HEK293T (cell line): ENCODE data around the gene DIDO1.

Source experiments
- ARNT ChIP-seq: fragments of 450-650 bp; IDR thresholded peaks from 2 replicates; pipeline ENCODE4 v1.6.1; 2017; ENCODE audit warnings: mild to moderate bottlenecking
- BHLHE40 ChIP-seq: fragments of 450-650 bp; IDR thresholded peaks from 2 replicates; pipeline ENCODE4 v1.6.1; 2016; ENCODE audit warnings: mild to moderate bottlenecking, moderate library complexity, borderline replicate concordance
- CTBP1 ChIP-seq: fragments of 450-650 bp; IDR thresholded peaks from 2 replicates; pipeline ENCODE4 v1.6.1; 2016; ENCODE audit warnings: borderline replicate concordance
- ELF4 ChIP-seq: fragments of 450-650 bp; IDR thresholded peaks from 2 replicates; pipeline ENCODE4 v1.6.1; 2017; ENCODE audit warnings: antibody characterized with exemption
- FOXA1 ChIP-seq: fragments of 450-650 bp; IDR thresholded peaks from 2 replicates; pipeline ENCODE4 v1.6.1; 2016; ENCODE audit warnings: mild to moderate bottlenecking
- FOXK2 ChIP-seq: fragments of 450-650 bp; IDR thresholded peaks from 2 replicates; pipeline ENCODE4 v1.6.1; 2016; ENCODE audit warnings: mild to moderate bottlenecking
- FOXM1 ChIP-seq: fragments of 450-650 bp; IDR thresholded peaks from 2 replicates; pipeline ENCODE4 v1.6.1; 2017; ENCODE audit warnings: mild to moderate bottlenecking, borderline replicate concordance
- HDGF ChIP-seq: fragments of 450-650 bp; IDR thresholded peaks from 2 replicates; pipeline ENCODE4 v1.6.1; 2017; ENCODE audit warnings: antibody characterized with exemption, borderline replicate concordance
- NFRKB ChIP-seq: fragments of 450-650 bp; IDR thresholded peaks from 2 replicates; pipeline ENCODE4 v1.6.1; 2016; ENCODE audit warnings: mild to moderate bottlenecking, moderate library complexity
- SP1 ChIP-seq: fragments of 450-650 bp; IDR thresholded peaks from 2 replicates; pipeline ENCODE4 v1.6.1; 2017
- SUZ12 ChIP-seq: fragments of 450-650 bp; IDR thresholded peaks from 2 replicates; pipeline ENCODE4 v1.6.1; 2016; ENCODE audit warnings: mild to moderate bottlenecking
- TARDBP ChIP-seq: fragments of 450-650 bp; IDR thresholded peaks from 2 replicates; pipeline ENCODE4 v1.6.1; 2016
- ZNF384 ChIP-seq: fragments of 450-650 bp; IDR thresholded peaks from 2 replicates; pipeline ENCODE4 v1.6.1; 2016
- TF ChIP-seq, protein P1 (sequence below): fragments of 450-650 bp; IDR thresholded peaks from 2 replicates; pipeline ENCODE4 v1.6.1; 2016

DNA sequence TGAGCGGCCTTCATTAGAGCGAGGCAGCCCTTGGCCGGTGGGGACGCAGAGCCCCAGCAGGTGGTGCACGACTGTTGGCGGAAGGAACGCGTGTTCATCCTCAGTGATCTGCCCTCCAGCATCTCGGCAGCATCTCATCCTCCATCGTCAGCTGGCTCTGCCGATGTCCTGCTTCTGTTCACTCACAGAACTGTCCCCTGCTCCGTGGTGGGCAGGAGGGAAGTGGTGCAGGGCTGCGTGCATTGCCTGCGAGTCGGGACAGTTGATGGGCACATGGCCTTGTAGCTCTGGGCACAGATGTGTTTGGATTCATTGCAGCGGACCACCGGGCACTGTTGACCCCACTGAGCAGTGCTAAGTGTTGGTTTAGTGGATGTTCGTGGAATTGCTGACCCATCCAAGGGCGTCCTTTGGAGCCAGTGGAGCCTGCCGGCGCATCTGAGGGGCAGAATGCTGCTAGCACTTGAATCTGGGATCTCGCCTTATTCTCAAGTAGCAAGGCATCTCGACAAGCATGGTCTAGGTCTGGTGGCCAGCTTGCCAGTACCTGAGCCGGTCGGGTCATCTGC is 19.6 kb upstream of the DIDO1 start:
- no peak for TF ChIP-seq SP1
- no peak for TF ChIP-seq ELF4
- no peak for TF ChIP-seq ARNT
- TF ChIP-seq TARDBP, result no peak
- TF ChIP-seq FOXA1, result no peak
- no peak for TF ChIP-seq CTBP1
- TF ChIP-seq, protein P1, sequence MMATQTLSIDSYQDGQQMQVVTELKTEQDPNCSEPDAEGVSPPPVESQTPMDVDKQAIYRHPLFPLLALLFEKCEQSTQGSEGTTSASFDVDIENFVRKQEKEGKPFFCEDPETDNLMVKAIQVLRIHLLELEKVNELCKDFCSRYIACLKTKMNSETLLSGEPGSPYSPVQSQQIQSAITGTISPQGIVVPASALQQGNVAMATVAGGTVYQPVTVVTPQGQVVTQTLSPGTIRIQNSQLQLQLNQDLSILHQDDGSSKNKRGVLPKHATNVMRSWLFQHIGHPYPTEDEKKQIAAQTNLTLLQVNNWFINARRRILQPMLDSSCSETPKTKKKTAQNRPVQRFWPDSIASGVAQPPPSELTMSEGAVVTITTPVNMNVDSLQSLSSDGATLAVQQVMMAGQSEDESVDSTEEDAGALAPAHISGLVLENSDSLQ, result no peak
- TF ChIP-seq BHLHE40, result no peak
- no peak for TF ChIP-seq HDGF
- TF ChIP-seq ZNF384, result no peak
- no peak for TF ChIP-seq FOXM1
- no peak for TF ChIP-seq SUZ12
- TF ChIP-seq FOXK2, result no peak
- TF ChIP-seq NFRKB, result no peak
